Stimulated activated CD4-positive, alpha-beta T cell treated with anti-CD3 and anti-CD28 coated beads, TNF-alpha, amount 100 ng/mL, for 24 hours (primary cell): ENCODE results near the gene ARMC2.
A peak's percentile ranks its signal among the peaks of the same experiment; 100 is the strongest.
"Not testable (repeated sequence)": the region's sequence is repeated elsewhere in the genome, so short reads cannot be mapped to it uniquely, and the experiment has no call there.

Source experiments
- DNase-seq, 3 experiments: peaks; one replicate each; pipeline ENCODE4 v3.0.0-alpha.2; 2020; ENCODE audit warnings: low read depth in 3 of 3

The ARMC2 gene, protein sequence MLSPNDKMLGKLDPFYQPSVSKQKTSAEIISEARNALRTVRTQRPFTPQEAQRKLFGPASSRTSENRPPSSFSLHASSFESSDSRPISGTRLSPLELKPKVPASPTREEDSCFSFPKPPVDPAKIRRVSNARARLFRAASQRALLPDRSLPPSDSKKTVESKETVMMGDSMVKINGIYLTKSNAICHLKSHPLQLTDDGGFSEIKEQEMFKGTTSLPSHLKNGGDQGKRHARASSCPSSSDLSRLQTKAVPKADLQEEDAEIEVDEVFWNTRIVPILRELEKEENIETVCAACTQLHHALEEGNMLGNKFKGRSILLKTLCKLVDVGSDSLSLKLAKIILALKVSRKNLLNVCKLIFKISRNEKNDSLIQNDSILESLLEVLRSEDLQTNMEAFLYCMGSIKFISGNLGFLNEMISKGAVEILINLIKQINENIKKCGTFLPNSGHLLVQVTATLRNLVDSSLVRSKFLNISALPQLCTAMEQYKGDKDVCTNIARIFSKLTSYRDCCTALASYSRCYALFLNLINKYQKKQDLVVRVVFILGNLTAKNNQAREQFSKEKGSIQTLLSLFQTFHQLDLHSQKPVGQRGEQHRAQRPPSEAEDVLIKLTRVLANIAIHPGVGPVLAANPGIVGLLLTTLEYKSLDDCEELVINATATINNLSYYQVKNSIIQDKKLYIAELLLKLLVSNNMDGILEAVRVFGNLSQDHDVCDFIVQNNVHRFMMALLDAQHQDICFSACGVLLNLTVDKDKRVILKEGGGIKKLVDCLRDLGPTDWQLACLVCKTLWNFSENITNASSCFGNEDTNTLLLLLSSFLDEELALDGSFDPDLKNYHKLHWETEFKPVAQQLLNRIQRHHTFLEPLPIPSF

DNA sequence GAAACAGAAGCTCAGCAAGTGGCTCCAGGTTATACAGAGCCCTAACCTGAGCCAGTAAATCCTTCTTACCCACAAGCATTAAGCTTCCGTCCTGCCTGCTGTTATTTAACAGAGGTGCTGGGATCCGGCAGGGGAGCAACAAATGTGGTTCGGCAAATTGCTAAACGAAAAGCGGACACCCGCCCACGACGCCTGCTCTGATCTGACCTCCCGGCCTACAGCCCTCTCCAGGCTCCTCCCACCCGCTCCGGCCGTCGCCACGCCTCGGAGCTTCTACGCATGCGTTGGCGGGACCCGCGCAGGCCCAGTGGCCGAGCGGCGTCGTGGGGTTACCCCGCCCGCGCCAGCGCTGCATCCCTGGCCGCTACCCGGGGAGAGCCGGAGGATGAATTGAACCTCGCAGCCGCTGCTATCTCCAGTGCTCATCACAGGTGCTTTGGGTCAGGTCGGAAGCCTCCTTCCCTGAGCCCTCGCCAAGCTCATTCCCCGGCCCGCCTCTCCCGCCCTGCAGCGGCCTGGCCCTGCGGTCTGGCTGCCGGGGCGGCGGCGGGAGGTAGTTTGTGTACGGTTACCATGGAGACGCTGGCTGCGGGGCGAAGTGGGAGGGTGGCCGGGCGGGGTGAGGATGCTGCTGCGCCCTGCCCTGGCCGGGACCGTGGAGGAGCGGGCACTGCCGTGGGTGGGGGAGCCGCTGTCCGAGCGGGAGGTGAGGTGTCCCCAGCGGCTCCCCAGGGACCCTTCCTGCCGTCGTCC, at the start of gene ARMC2:
Gene ARMC2 (plus strand): TSS at position 307 of the 753 bp plus-strand sequence. CDS start 5,846 bp downstream, outside the sequence.
- peak; percentile 78 to 84 (median 82) for DNase-seq

DNA sequence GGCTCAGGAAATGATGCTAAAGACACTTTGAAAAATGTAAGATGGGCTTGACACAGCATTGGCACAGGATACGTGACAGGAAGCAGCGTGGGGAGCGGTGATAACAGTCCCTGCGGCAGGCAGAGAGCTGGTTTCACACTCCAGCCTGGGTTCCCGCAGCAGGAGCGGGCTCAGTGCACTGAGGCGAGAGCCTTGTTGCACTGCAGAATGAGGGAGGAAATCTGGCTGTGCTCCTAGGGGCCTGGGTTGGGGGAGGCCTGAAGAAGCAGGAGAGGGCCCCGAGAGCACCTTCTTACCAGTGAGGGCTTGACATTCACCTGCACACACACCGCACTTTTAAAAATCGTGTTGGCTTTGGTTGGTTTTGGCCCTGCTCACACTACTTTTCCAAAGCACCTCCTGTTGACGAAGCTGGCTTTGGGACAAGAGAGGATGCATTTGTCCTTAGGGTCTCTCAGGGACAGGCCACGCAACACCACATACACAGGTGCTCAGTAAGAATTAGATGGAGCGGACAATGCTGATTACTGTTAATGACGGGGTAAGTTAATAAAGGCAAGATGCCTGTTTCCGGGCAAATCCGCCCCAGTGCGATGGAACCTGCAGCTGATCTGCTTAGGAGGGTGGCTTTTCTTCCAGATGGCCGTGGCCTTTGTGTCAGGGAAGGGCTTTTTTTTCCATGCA, 49.4 kb upstream of the ARMC2 start:
- DNase-seq: peak in 1 of 3 experiments; percentile 55

DNA sequence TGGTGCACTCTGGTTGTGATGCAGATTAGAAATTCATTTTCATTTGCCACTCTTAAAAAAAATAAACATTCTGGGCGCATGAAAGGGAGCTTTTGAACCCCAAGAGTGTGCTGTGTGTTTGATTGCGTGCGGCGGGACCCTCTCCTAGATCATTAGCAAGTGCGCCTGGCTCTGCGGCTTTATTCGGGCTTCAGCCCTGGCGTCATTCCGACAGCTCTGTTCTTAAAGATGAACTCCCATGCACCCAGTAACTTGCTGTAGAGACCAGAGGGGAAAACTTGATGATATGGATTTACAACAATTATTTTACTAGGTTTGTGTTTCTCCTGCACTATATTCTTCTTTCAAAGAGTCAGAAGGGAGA, 48.9 kb upstream of the ARMC2 start:
- DNase-seq: no peak

DNA sequence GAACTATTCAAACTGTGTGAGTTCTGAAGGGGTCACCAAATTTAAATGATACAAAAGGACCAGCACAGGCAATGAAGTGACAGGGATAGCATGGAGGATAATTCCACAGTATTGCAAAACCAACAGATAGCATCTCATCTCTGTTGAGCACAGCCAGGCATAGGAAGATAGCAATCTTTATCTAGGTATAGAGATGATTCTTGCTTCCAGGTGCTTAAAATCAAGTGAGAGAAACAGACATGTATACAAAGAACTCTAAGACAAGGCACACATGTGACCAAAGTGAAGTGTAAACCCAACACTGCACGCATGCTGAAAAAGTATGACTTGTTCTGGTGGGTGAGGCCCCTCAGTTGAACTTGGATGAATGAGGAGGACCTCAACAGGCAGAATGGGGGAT, 48.4 kb upstream of the ARMC2 start:
- DNase-seq: no peak

DNA sequence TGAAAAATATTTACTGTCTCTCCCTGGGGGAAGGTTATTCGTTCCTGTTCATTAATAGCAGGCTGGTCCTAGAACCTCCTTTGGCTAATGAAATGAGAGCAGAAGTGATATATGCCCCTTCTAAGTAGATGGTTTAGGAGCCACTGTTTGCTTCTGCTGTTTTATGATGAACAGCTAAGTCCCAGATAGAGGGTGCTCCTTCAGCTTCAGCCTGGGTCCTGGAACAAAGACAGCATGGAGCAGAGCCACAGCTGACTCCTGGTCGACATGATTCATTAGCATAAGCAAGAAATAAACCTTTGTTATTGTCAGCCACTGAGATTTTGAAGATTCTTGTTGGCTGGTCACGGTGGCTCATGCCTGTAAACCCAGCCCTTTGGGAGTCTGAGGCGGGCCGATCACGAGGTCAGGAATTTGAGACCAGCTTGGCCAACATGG, 47.8 kb upstream of the ARMC2 start:
- DNase-seq: no peak

DNA sequence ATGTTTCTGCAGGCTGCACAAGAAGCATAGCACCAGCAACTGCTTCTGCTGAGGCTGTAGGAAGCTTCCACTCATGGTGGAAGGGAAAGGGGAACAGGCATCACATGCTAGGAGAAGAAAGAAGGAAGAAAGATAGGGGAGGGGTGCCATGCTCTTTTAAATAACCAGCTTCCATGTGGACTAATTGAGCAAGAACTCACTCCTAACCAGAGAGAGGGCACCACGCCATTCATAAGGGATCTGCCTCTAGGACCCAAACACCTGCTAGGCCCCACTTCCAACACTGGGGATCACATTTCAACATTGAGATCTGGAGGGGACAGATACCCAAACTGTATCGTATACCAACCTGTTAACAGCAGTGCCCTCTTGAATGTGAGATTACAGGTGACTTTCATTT, 46.9 kb upstream of the ARMC2 start:
- DNase-seq: no peak

DNA sequence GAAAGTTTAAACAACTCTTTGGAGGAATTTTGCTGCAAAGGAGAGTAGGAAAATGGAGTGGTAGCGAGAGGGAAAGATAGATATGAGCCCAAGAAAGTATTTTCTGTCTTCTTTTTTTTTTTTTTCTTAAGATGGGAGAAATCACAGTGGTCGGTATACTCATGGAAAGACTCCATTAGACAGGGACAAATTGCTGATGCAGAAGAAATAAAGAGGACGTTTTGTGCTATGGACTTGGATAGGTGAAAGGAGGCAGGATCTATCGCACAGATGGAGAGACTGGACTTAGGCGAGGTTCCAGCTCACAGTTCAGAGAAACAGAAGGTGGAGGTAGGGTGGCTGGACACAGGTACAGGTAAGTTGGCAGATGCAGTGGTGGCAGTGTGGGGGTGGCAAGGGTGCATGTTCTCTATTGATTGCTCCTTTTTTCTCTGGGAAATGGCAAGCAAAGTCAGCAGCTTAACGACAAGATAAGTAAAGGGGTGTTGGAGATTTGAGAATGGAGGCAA, 44.2 kb upstream of the ARMC2 start:
- no peak for DNase-seq

DNA sequence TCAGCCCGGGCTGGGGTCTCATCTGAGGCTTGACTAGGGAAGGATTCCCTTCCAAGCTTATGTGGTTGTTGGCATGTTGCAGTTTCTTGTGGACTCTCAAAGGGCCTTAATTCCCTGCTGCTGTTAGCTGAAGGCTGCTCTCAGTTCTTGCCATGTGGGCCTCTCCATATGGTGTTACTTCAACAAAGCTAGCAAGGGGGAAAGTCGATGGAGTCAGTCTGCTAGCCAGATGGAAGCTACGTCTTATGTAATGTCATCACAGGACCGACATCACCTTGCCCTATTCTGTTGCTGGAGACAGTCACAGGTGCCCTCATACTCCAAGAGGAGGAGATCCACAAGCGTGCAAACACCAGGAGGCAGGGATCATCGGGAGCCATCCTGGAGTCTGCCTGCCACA, 43.3 kb upstream of the ARMC2 start:
- no peak for DNase-seq

DNA sequence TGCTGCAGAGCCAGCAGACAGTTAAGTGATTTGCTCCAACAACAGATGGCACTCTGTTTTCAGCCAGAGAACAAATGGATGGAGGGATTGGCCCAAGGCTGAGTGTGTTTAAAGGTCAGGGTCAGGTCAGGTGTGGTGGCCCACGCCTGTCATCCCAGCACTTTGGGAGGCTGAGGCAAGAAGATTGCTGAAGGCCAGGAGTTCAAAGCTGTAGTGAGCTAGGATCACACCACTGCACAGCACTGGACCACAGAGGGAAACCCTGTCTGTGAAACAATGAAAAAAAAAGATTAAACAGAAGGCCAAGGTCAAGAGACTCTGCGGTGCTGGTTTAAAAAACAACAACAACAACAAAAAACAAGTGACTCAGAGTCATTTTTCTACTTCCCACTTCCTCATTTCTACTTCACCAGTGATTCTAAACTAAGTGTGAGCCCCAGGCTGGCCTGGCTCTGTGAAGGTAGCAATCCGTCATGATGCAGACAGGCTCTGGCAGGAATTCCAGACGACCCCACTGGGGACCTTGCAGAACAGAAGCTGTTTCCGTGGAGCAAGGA, 42.5 kb upstream of the ARMC2 start:
- DNase-seq: no peak

DNA sequence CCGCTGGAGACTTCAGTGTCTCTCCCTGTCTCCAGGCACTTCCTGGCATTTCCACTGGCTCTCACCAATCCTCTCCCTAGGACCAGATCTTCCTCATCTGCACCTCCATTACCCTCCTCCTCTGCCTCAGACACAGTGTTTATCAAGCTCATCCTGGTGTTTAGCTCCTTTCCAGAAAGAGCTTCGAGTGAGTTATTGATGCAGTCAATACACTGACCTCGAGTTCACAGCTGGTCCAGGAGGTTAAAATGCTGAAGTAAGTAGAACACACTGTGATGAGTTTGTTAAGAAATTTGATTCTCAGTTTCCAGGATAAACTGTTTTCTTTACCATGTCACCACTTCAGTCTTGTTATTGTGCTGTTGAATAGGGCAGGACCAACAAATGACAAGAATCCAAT, 42.1 kb upstream of the ARMC2 start:
- no peak for DNase-seq

DNA sequence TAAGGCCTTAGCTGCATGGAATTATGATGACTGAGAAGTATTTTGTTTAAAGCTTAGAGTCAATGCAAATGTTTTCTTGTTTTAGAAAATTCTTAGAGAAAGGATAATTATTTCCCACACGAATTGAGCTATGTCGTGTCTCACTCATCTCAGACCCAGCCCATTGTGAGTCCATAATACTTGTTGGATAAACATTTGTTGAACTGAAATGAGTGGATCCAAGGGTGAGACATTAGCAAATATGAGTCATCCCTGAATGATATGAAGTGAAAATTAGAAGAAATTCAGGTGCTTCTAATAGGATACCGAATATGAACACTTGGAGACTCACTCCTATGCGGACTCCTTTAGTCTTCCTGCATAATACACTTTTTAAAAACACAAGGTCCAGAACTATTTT, 41.6 kb upstream of the ARMC2 start:
- DNase-seq: no peak

DNA sequence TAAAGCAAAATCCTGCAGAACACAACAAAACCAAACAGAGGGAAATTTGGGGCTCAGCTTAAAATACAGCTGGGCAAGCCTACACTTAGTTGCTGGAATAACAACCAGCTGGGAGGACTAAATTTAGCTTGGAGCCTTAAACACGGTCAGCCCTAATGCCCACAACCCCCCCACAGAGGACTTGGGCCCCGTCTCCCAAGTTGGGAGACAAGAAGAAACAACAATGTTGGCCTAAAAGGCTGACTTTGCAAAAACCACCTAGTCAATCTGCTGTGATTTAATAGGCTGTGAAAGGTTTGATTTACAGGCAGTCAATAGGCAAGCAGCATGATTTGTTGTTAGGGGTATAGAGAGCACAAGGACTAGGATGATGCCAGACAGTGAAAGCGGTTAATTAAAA, 40.3 kb upstream of the ARMC2 start:
- no peak for DNase-seq

DNA sequence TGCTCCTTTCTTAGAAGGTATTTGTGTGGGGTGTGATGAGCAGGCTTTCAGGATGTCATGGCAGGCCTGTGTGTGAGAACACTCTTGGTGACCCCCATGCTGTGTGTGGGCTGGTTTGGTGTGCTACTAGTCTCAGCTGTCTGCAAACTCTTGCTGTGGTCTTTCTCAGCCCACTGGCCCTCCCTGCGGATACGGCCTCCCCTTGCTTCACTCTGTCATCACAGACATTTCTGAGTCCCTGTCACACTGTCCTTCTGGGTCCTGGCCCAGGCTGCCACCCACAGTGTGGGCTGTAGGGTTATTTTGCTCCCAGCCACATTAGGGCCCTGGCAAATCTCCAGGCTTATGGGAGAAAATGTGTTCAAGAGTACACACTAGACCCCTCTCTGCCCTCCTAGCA, 39.0 kb upstream of the ARMC2 start:
- DNase-seq: no peak

DNA sequence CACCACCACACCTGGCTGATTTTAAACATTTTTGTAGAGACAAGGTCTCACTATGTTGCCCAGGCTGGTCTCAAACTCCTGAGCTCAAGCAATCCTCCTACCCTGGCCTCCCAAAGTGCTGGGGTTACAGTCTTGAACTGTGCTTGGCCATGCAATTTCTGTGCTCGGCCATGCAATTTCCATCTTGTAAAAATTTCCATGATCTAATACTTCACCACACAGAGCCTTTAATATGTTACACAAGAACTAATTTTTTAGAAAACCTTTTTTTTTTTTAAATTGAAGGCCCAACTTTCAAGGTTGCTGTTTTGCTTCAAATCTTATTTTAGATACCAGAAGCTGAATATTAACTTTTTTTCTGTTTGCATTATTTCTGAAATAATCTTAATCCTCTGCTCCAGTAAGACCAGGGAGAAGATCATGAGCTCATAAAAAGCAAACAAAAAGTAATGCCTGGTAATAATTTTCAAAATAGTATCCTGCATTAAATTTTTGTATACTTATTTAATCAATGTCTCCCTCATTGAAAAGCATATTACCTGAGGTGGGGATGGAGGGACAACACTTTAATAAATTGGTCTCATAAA, 38.1 kb upstream of the ARMC2 start:
- DNase-seq: no peak

DNA sequence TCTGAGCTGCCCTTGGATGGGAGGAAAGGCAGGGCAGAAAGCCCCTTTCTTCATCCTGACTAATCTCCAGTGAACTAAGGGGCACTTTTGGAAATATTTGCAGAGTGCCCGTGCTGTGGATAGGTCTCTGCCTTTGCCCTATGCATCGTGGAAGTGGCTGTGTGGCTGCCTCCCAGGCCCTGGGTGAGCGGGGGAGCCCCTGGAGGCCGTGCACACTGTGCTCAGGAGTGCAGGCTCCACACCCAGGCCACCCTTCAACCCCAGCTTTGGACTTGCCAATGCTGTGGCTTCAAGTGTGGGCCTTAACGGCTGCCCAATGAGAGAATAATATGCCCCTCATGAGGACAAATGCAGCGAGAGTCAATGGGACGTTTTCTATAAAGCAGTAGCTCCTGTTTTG, 36.7 kb upstream of the ARMC2 start:
- DNase-seq: no peak

DNA sequence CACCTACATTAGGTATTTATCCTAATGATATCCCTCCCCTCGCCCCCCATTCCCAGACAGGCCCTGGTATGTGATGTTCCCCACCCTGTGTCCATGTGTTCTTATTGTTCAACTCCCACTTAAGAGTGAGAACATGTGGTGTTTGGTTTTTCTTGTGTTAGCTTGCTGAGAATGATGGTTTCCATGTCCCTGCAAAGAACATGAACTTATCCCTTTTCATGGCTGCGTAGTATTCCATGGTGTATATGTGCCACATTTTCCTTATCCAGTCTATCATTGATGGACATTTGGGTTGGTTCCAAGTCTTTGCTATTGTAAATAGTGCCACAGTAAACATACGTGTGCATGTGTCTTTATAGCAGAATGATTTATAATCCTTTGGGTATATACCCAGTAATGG, 35.0 kb upstream of the ARMC2 start:
- DNase-seq: not testable (repeated sequence)

DNA sequence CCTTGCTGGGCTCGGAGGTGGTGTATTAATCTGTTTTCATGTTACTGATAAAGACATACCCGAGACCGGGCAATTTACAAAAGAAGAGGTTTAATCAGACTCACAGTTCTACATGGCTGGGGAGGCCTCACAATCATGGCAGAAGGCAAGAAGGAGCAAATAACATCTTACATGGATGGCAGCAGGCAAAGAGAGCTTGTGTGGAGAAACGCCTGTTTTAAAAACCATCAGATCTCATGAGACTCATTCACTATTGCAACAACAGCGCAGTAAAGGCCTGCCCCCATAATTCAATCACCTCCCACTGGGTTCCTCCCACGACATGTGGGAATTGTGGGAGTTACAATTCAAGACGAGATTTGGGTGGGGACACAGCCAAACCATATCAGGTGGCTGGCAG, 30.9 kb upstream of the ARMC2 start:
- not testable (repeated sequence) for DNase-seq

DNA sequence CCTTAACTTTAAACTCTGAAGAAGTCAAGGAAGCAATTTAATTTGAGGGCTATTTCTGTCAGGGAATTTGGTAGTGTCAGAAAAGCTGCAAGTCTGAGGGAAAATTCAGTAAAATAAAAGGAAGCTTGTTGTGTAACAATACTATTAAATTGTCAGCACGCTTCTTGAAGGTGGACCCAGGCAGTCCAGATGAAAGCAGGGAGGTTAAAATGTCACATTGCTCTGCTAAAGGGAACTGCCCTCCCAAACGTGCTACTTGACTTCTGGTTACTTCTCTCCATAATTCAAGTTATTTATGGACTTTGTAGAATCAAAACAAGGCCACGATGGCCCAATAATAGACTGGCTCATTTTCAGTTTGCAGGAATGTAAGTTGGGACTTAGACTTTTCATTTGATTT, 28.2 kb upstream of the ARMC2 start:
- no peak for DNase-seq

DNA sequence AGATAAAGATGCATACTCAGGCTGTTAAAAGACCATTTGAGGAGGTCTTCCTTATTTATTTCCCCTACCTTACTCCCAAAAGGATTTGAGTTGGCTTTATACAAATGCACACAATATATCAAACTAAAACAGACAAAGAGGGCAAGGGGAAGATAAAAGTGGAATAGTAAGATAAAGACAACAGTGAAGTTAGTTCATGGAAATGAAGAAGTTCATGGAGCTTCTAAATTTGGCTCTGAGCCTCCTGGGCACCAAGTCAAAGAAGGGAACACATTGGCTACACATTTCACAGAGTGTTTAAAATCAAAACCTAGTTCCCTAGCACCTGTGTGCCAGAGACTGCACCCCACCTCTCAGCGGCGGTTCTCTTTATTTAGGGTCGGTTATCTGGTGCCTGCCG, 25.8 kb upstream of the ARMC2 start:
- DNase-seq: no peak

DNA sequence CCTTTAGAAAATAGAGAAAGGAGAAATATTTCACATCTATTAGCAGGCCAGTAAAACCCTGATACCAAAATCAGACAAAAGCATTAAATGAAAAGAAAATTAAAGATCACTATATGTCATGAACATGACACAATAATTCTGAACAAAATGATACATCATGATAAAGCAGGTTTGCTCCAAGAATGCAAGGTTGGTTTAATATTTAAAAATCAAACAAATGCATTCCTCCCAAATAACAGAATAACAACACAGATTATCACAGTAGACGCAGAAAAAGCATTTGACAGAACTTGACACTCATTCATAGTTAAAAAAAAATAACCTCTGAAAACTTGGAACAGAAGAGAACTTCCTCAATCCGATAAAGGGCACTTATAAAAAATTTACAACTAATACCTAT, 22.9 kb upstream of the ARMC2 start:
- no peak for DNase-seq

DNA sequence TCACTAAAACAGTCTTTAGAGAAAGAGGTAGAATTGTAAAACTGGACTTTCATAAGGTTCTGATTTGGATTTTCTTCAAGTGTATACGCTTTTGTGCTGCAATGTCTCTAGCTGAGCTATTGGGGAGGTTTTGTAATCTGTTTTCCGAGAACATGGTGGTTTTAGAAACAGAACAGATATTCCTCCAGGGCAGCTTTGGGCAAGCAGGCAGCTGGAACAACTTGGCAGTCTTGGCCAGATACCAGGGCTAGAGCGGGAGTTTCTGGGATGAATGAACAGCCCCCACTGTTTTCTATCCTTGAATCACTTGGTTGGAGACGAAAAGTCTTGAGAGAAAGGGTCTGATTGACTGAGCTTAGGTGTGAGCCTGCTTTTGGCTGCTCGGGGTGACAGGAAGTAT, 17.1 kb upstream of the ARMC2 start:
- no peak for DNase-seq
